C4-2B (cell line): ENCODE measurements around the gene CNN3.

Source experiments
- CTCF ChIP-seq: fragments of 450-650 bp; conservative IDR thresholded peaks from 2 replicates; pipeline ENCODE4 v1.5.1; 2017; ENCODE audit warnings: mild to moderate bottlenecking
- ZFX ChIP-seq: fragments of 450-650 bp; IDR thresholded peaks from 2 replicates; pipeline ENCODE4 v1.6.1; 2017

DNA sequence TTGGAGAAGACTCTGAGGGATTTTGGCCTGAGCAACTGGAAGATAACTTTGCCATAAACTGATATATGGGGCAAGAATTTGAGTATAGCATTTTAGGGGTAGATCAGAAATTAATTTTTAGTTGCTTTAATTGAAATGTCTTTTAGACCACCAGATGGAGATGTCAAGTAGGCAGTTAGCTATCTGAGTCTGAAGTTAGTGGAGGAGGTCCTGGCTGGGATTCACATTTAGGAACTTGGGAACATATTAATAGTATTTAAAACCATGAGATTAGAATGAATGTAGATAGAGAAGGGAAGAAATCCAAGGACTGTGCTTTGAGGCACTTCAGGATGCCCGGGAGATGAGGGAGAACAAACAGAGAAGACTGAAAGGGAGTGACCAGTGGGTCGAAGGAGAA is 74.1 kb downstream of the CNN3 start:
- TF ChIP-seq CTCF (no peak), ZFX (no peak)
